ENCODE measurements around the gene KIF15. TPM values are rescaled to one million over a fixed set of nuclear protein-coding genes. Genes with fewer than 3 reads are reported as not detected.

KIF15 gene
- total RNA-seq, 4 donors from 2014 or later: 3.2 to 9.1 (median 4.9) TPM

- DNase-seq: no peak
- Histone ChIP-seq H3K4me3 (no peak overlapping the region), H3K9me3 (peaks cover 0 to 13% (median 8%) of the 10 kb centered on the region in 3 donors), H3K36me3 (peaks cover 0 to 9% (median 0%) of the 10 kb centered on the region in 3 donors), H3K27me3 (no peaks in the 10 kb centered on the region), H3K4me1 (peaks cover 6 to 21% (median 7%) of the 10 kb centered on the region in 3 donors), H3K27ac (no peak overlapping the region)
- intact Hi-C loops (cut with DNase I): loop anchor here (10.0 kb wide), 1 partner anchor 515 kb away; no protein-coding TSS in a partner anchor
- 87 to 89% methylated on average over 4 of the region's 4 CpGs for WGBS, 2 donors
- no peak for TF ChIP-seq POLR2A (IDR thresholded peaks at IDR 0.05)
- TF ChIP-seq CTCF (IDR thresholded peaks at IDR 0.05): no peak
Measured at GRCh38 chr3:44860117-44860516, 98.5 kb downstream of the KIF15 start.

GRCh38 chr3:44861412-44862225 lies 100.0 kb downstream of the KIF15 start, which contains the start of gene TMEM42:
TSS of gene TMEM42 (plus strand) at chr3:44861912. CDS start at chr3:44861925, 13 bp downstream.
- 22% methylated on average over 5 of the region's 91 CpGs; no CpG with 5 or more reads in 1 of the 2 donors for WGBS, 2 donors
- Histone ChIP-seq H3K27ac (peak within 1 kb of the TSS; percentile 92 to 97 (median 94)), H3K4me1 (peaks cover 6 to 21% (median 7%) of the 10 kb centered on the region in 3 donors), H3K9me3 (peaks cover 0 to 7% (median 6%) of the 10 kb centered on the region in 3 donors), H3K36me3 (peaks cover 0 to 24% (median 0%) of the 10 kb centered on the region in 3 donors), H3K4me3 (peak within 1 kb of the TSS; percentile 68 to 95 (median 76)), H3K27me3 (no peaks in the 10 kb centered on the region)
- intact Hi-C loops (cut with DNase I): loop anchor here (10.0 kb wide), 1 partner anchor 517 kb away; no protein-coding TSS in a partner anchor
- DNase-seq: peak; percentile 24
- TF ChIP-seq CTCF (IDR thresholded peaks at IDR 0.05): peak in 2 of 6 experiments; percentile 9
- peak in 3 of 4 donors; percentile 50 to 86 (median 67) for TF ChIP-seq POLR2A (IDR thresholded peaks at IDR 0.05)

- DNase-seq: no peak
- no peak for TF ChIP-seq POLR2A (IDR thresholded peaks at IDR 0.05)
- TF ChIP-seq CTCF (IDR thresholded peaks at IDR 0.05): no peak
- Histone ChIP-seq H3K36me3 (peaks cover 0 to 30% (median 0%) of the 10 kb centered on the region in 3 donors), H3K4me3 (peak overlapping the region; percentile 68 to 95 (median 76)), H3K27me3 (no peaks in the 10 kb centered on the region), H3K4me1 (peaks cover 6 to 21% (median 7%) of the 10 kb centered on the region in 3 donors), H3K27ac (peak overlapping the region; percentile 92 to 97 (median 94)), H3K9me3 (peaks cover 0 to under 1% (median under 1%) of the 10 kb centered on the region in 3 donors)
- 0% methylated on average over 4 to 14 of the region's 25 CpGs for WGBS, 2 donors
- intact Hi-C loops (cut with DNase I): loop anchor here (10.0 kb wide), 1 partner anchor 517 kb away; no protein-coding TSS in a partner anchor
Measured at GRCh38 chr3:44862226-44862637, 100.6 kb downstream of the KIF15 start.

- TF ChIP-seq CTCF (IDR thresholded peaks at IDR 0.05) (no peak), POLR2A (IDR thresholded peaks at IDR 0.05) (no peak)
- intact Hi-C loops (cut with DNase I): loop anchor here (10.0 kb wide), 1 partner anchor 521 kb away; no protein-coding TSS in a partner anchor
- H3K27me3 ChIP-seq: no peaks in the 10 kb centered on the region
- peaks cover 6 to 21% (median 7%) of the 10 kb centered on the region in 3 donors for H3K4me1 ChIP-seq
- H3K36me3 ChIP-seq: peaks cover 0 to 32% (median 0%) of the 10 kb centered on the region in 3 donors
- H3K4me3 ChIP-seq: no peak overlapping the region
- WGBS, 2 donors: 88% methylated on average over 5 to 7 of the region's 7 CpGs
- H3K27ac ChIP-seq: no peak overlapping the region
- H3K9me3 ChIP-seq: no peaks in the 10 kb centered on the region
- no peak for DNase-seq
Measured at GRCh38 chr3:44865272-44866035, 103.9 kb downstream of the KIF15 start.

All from esophagus squamous epithelium (tissue), 5 donors.